Common myeloid progenitor, CD34-positive (primary cell): Measurements from ENCODE around the gene CSK.

Experiments used
- CTCF ChIA-PET: fragments of 350-600 bp; sonication (Branson Sonifier 250); formaldehyde crosslinking; loops from one replicate; lab custom pipeline; 2021; ENCODE audit warnings: antibody characterized with exemption; lab: Charles Lee
- POLR2A ChIA-PET: fragments of 350-600 bp; sonication (Branson Sonifier 250); formaldehyde crosslinking; loops from one replicate; lab custom pipeline; 2021; ENCODE audit warnings: antibody characterized with exemption; lab: Charles Lee
- DNase-seq, 3 donors: peaks; one replicate each; pipeline versions ENCODE4 v3.0.0 to v3.0.0-alpha.2; 2013
- H3K27ac ChIP-seq, 2 experiments: 1 replicate in 1 of 2; 2 replicates in 1 of 2; pipeline ENCODE4 v1.7.0; 2013; ENCODE audit warnings: inconsistent platforms in 2 of 2, low read length in 2 of 2, mild to moderate bottlenecking in 2 of 2, low read depth in 1 of 2, moderate library complexity in 1 of 2; ENCODE audit not compliant: severe bottlenecking in 2 of 2, insufficient read depth in 1 of 2, poor library complexity in 1 of 2
- H3K27me3 ChIP-seq, 5 experiments: replicated peaks in 2 of 5; 1 replicate in 3 of 5; 2 replicates in 2 of 5; pipeline versions ENCODE4 v1.6.1 to v1.7.0; 2013; ENCODE audit warnings: low read length in 4 of 5, mild to moderate bottlenecking in 2 of 5, moderate library complexity in 2 of 5, inconsistent platforms in 1 of 5; ENCODE audit not compliant: insufficient read depth in 5 of 5, control insufficient read depth in 4 of 5
- H3K36me3 ChIP-seq, 4 experiments: 1 replicate in 2 of 4; 2 replicates in 2 of 4; pipeline versions ENCODE4 v1.6.1 to v1.7.0; 2013; ENCODE audit warnings: low read length in 3 of 4, control low read depth in 1 of 4, mild to moderate bottlenecking in 1 of 4; ENCODE audit not compliant: control insufficient read depth in 4 of 4, insufficient read depth in 4 of 4
- H3K4me1 ChIP-seq, 4 experiments: 1 replicate in 3 of 4; 2 replicates in 1 of 4; pipeline versions ENCODE4 v1.6.1 to v1.7.1; 2013; ENCODE audit warnings: low read length in 3 of 4, mild to moderate bottlenecking in 3 of 4, control low read depth in 1 of 4, inconsistent platforms in 1 of 4, moderate library complexity in 1 of 4; ENCODE audit not compliant: control insufficient read depth in 4 of 4, insufficient read depth in 4 of 4; ENCODE audit errors: control extremely low read depth in 1 of 4
- H3K4me3 ChIP-seq, 7 experiments: 1 replicate in 4 of 7; 2 replicates in 3 of 7; pipeline versions ENCODE4 v1.5.1 to v1.7.0; 2013; ENCODE audit warnings: mild to moderate bottlenecking in 7 of 7, low read length in 6 of 7, moderate library complexity in 6 of 7, inconsistent platforms in 2 of 7, low read depth in 2 of 7, control low read depth in 1 of 7; ENCODE audit not compliant: insufficient read depth in 4 of 7, control insufficient read depth in 1 of 7; ENCODE audit errors: extremely low read depth in 1 of 7
- H3K9me3 ChIP-seq, 5 experiments: 1 replicate in 4 of 5; 2 replicates in 1 of 5; pipeline versions ENCODE4 v1.6.1 to v1.7.1; 2013; ENCODE audit warnings: low read length in 4 of 5, mild to moderate bottlenecking in 2 of 5, inconsistent platforms in 1 of 5, low read depth in 1 of 5, moderate library complexity in 1 of 5; ENCODE audit not compliant: control insufficient read depth in 4 of 5, insufficient read depth in 2 of 5; ENCODE audit errors: control extremely low read depth in 1 of 5
- WGBS: methylation state at CpG from one replicate; pipeline ENCODE4 v1.1.5; 2013; ENCODE audit not compliant: insufficient coverage; 5-methylcytosine and 5-hydroxymethylcytosine counted together

The CSK gene

DNA sequence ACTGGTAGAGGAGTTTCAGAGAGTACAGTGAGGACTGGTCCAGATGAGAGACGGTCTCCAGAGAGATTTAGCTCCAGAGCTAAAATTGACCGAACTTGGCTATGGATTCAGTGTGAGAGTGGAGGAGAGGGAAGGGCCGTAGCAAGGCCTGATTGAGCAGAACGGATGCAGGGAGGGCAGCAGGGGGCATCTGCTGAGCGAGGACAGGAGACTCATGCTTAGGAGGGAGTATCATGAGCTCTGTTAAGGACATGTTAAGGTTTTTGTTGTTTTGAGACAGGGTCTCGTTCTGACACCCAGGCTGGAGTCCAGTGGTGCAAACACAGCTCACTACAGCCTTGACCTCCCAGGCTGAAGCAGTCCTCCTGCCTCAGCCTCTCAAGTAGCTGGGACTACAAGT lies 23.1 kb downstream of the CSK start:
- DNase-seq, result no peak
- peaks cover 10 to 50% (median 33%) of the 10 kb centered on the region in 4 experiments for H3K36me3 ChIP-seq
- no peaks in the 10 kb centered on the region for H3K27me3 ChIP-seq
- ChIA-PET CTCF (interaction anchor here (1.1 to 20.4 kb wide), 9 partner anchors 12 to 170 kb away, joined by 3 to 1027 read pairs (median 7); partner anchors contain the start of gene CSK), POLR2A (interaction anchor here (1.3 kb wide), 1 partner anchor 28 kb away, joined by 3 read pairs; no protein-coding TSS in a partner anchor)
- no peaks in the 10 kb centered on the region for H3K9me3 ChIP-seq
- no peak overlapping the region for H3K4me3 ChIP-seq
- 98% methylated on average over 5 of the region's 6 CpGs for WGBS
- peaks cover 0 to 10% (median 8%) of the 10 kb centered on the region in 4 experiments for H3K4me1 ChIP-seq
- H3K27ac ChIP-seq, result no peak overlapping the region

GRCh38 chr15:74807282-74807681 lies 25.4 kb downstream of the CSK start:
- POLR2A ChIA-PET, result no interaction called here
- no peak overlapping the region for H3K27ac ChIP-seq
- CTCF ChIA-PET, result interaction anchor here (0.6 to 2.3 kb wide), 10 partner anchors 10 to 203 kb away, joined by 3 to 9 read pairs (median 4); no protein-coding TSS in a partner anchor
- H3K36me3 ChIP-seq, result peaks cover 6 to 27% (median 16%) of the 10 kb centered on the region in 4 experiments
- no peaks in the 10 kb centered on the region for H3K4me1 ChIP-seq
- WGBS, result 88% methylated on average over 5 of the region's 5 CpGs
- H3K4me3 ChIP-seq, result no peak overlapping the region
- H3K9me3 ChIP-seq, result no peaks in the 10 kb centered on the region
- no peak for DNase-seq
- H3K27me3 ChIP-seq, result no peaks in the 10 kb centered on the region

DNA sequence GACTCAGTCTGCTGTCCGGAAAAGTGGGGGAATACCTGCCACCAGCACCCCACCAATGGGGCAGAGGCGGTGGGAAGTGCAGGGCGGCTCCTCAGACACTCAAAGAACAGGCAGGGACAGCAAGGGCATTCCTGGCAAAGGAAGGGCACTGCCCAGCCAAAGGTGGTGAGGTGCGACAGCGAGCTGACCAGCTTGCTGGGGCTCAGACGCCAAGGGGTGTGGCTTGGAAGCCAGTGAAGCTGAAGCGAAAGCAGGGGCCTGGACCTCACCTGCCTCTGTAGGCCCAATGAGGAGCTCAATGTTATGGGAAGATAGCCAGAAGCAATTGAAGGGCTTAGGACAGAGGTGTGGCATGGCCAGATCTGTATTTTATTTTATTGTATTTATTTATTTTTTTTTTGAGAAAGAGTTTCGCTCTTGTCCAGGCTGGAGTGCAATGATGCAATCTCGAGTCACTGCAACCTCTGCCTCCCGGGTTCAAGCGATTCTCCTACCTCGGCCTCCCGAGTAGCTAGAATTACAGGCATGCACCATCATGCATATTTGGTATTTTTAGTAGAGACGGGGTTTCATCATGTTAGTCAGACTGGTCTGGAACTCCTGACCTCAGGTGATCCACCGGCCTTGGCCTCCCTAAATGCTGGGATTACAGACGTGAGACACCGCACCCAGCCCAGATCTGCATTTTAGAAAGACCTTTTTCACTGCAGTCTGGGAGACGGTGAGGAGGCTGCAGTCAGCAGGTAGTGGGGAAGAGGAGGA lies 26.4 kb downstream of the CSK start:
- no peak overlapping the region for H3K27ac ChIP-seq

DNA sequence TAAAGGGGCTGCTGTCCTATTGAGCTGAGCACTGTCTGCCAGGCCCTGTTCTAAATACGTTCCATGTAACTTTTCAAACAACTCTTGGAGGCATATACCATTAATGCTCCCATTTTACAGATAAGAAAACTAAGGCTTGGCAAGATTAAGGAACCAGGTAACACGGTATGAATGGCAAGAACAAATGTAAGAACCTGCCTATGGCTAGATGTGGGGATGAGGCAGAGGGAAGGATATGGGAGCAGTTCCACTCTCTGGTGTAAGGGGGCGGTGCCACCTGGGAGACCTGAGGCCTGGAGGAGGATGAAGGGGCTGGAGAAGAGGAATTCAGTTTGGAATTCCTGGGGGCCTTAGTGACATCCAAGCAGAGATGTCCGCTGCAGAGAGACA lies 27.0 kb downstream of the CSK start:
- ChIA-PET POLR2A (no interaction called here), CTCF (interaction anchor here (0.6 to 2.3 kb wide), 8 partner anchors 12 to 146 kb away, joined by 3 to 9 read pairs (median 4); no protein-coding TSS in a partner anchor)
- Histone ChIP-seq H3K4me1 (no peaks in the 10 kb centered on the region), H3K4me3 (no peak overlapping the region), H3K27ac (no peak overlapping the region), H3K36me3 (peaks cover 0 to 12% (median 6%) of the 10 kb centered on the region in 4 experiments), H3K9me3 (no peaks in the 10 kb centered on the region), H3K27me3 (no peaks in the 10 kb centered on the region)
- DNase-seq, result no peak
- whole genome bisulfite sequencing, result 88% methylated on average over 2 of the region's 4 CpGs

More for the DNA sequence above, 26.4 kb downstream of the CSK start:
- Histone ChIP-seq H3K27me3 (no peaks in the 10 kb centered on the region), H3K9me3 (no peaks in the 10 kb centered on the region), H3K36me3 (peaks cover 4 to 18% (median 11%) of the 10 kb centered on the region in 4 experiments), H3K4me1 (no peaks in the 10 kb centered on the region), H3K4me3 (no peak overlapping the region)
- DNase-seq, result no peak
- 93% methylated on average over 15 of the region's 18 CpGs for WGBS
- ChIA-PET POLR2A (no interaction called here), CTCF (interaction anchor here (0.6 to 2.3 kb wide), 9 partner anchors 9 to 68 kb away, joined by 3 to 9 read pairs (median 4); no protein-coding TSS in a partner anchor)

DNA sequence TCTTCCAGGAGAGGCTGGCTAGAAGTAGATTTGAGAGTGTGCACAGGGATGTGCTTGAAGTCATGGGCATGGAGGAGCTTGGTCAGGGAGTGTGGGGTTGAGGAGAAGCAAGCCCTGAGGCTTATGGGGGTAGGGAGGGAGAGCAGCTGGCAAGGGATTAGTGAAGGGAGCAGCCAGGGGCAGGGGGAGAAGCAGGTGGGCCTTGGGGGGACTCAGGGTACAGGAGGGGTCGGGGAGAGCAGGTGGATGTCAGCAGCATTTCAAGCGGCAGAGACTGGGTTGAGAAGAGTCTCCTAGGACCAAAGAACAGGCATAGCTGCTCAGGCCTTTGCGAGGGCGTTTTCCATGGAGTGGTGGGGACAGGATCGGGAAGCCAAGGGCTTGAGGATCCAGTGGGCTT lies 27.4 kb downstream of the CSK start:
- no peaks in the 10 kb centered on the region for H3K4me1 ChIP-seq
- ChIA-PET POLR2A (no interaction called here), CTCF (interaction anchor here (0.8 to 1.5 kb wide), 3 partner anchors 21 to 145 kb away, joined by 3 to 4 read pairs (median 4); no protein-coding TSS in a partner anchor)

GRCh38 chr15:74809956-74810355 lies 28.1 kb downstream of the CSK start:
- ChIA-PET CTCF (interaction anchor here (1.5 kb wide), 2 partner anchors 16 to 22 kb away, joined by 3 to 6 read pairs; no protein-coding TSS in a partner anchor), POLR2A (no interaction called here)
- Histone ChIP-seq H3K9me3 (no peaks in the 10 kb centered on the region), H3K27me3 (no peaks in the 10 kb centered on the region), H3K4me1 (no peaks in the 10 kb centered on the region), H3K36me3 (peaks cover 0 to 1% (median under 1%) of the 10 kb centered on the region in 4 experiments), H3K4me3 (no peak overlapping the region), H3K27ac (no peak overlapping the region)
- DNase-seq, result no peak
- WGBS, result 97% methylated on average over 3 of the region's 3 CpGs

More for the DNA sequence above, 27.4 kb downstream of the CSK start:
- no peak overlapping the region for H3K27ac ChIP-seq
- WGBS, result 91% methylated on average over 4 of the region's 5 CpGs
- no peak overlapping the region for H3K4me3 ChIP-seq
- H3K36me3 ChIP-seq, result peaks cover 0 to 8% (median 4%) of the 10 kb centered on the region in 4 experiments
- no peak for DNase-seq
- H3K27me3 ChIP-seq, result no peaks in the 10 kb centered on the region
- H3K9me3 ChIP-seq, result no peaks in the 10 kb centered on the region

- WGBS, result 89% methylated on average over 11 of the region's 12 CpGs
- POLR2A ChIA-PET, result interaction anchor here (0.6 kb wide), 1 partner anchor 114 kb away, joined by 3 read pairs; no protein-coding TSS in a partner anchor
- CTCF ChIA-PET, result no interaction called here
Measured at GRCh38 chr15:74812533-74812932, 30.7 kb downstream of the CSK start, which contains the start of gene LMAN1L. TSS of gene LMAN1L (plus strand) at chr15:74812835. CDS start at chr15:74812855, 20 bp downstream.

More at GRCh38 chr15:74812533-74812932, 30.7 kb downstream of the CSK start, which contains the start of gene LMAN1L:
- H3K4me1 ChIP-seq, result no peaks in the 10 kb centered on the region
- no peaks in the 10 kb centered on the region for H3K27me3 ChIP-seq
- H3K9me3 ChIP-seq, result no peaks in the 10 kb centered on the region
- DNase-seq, result no peak
- no peak within 1 kb of the TSS for H3K4me3 ChIP-seq
- no peaks in the 10 kb centered on the region for H3K36me3 ChIP-seq
- H3K27ac ChIP-seq, result no peak within 1 kb of the TSS
